ENCODE data around the gene MYO15B. TPM values are rescaled to one million over a fixed set of nuclear protein-coding genes. Genes with fewer than 3 reads are reported as not detected.

Gene MYO15B
- total and polyA plus RNA-seq, 2 donors (not counting 3 experiments of a cell fraction or from before 2014, with no cell fraction given) = 10.2 to 87.8 TPM

DNA sequence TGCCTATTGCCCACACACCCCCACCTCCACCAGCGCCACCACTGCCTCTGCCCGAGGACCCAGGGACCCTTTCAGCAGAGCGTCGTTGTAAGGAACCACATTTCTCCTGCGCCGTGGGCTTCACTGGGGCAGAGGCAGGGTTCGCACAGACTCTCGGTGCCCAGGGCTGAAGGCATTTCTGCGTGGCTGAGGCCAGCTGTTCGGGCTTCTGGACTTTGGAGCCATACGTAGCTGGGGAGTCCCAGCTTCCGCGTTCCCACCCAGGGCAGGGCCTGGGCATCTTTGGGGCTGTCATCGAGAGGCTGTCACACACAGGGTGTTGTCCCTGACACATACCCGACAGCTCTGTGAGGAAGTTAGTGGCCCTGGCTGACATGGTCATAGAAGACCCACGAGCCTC lies 29.6 kb downstream of the MYO15B start:
- Histone ChIP-seq H4K20me1 (replicated peaks; ENCODE audit: control insufficient read depth, extremely low read depth, insufficient read depth, low read length) (no peaks in the 10 kb centered on the region), H3K9ac (replicated peaks; ENCODE audit: extremely low read depth, insufficient read depth, low read length) (no peak overlapping the region), H3K27me3 (ENCODE audit: control insufficient read depth in 2 of 2, insufficient read depth in 2 of 2, low read length in 2 of 2) (no peaks in the 10 kb centered on the region), H3K4me1 (ENCODE audit: control insufficient read depth, extremely low read depth, insufficient read depth, low read length) (no peaks in the 10 kb centered on the region), H3K4me2 (ENCODE audit: insufficient read depth, low read length) (no peak overlapping the region), H3K27ac (ENCODE audit: insufficient read depth, low read depth, low read length) (no peak overlapping the region), H3K36me3 (ENCODE audit: control insufficient read depth in 2 of 2, extremely low read depth in 1 of 2, insufficient read depth in 2 of 2, low read length in 2 of 2) (no peaks in the 10 kb centered on the region), H3K79me2 (ENCODE audit: control insufficient read depth, insufficient read depth, low read length) (no peaks in the 10 kb centered on the region), H3K4me3 (replicated peaks in 1 of 3; ENCODE audit: insufficient read depth in 1 of 3, low read depth in 1 of 3, low read length in 3 of 3) (no peak overlapping the region), H3K9me3 (replicated peaks; ENCODE audit: control insufficient read depth, insufficient read depth, low read length) (no peaks in the 10 kb centered on the region), H2AFZ (ENCODE audit: low read depth, low read length) (no peak overlapping the region), H3K9me1 (replicated peaks; ENCODE audit: control insufficient read depth, extremely low read depth, insufficient read depth, low read length) (no peaks in the 10 kb centered on the region)
- CTCF ChIA-PET = interaction anchor here (1.3 to 9.8 kb wide), 7 partner anchors 8 to 136 kb away, joined by 3 to 65 read pairs (median 9); partner anchors contain the start of gene SMIM5
- dilution Hi-C loops (cut with MboI; ENCODE audit: extremely low pct_ligation_motif_present, low sequenced_read_pairs) (no loop called here), intact Hi-C loops (cut with micrococcal nuclease) (no loop called here)
- no TSS peak for BruUV-seq (replicated peaks)
- TF ChIP-seq GATA2 (IDR thresholded peaks at IDR 0.05; ENCODE audit: insufficient read depth, insufficient read length, low read depth, low read length) = no peak
- TF ChIP-seq, protein P1, sequence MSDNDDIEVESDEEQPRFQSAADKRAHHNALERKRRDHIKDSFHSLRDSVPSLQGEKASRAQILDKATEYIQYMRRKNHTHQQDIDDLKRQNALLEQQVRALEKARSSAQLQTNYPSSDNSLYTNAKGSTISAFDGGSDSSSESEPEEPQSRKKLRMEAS (IDR thresholded peaks at IDR 0.05; ENCODE audit: insufficient read depth, insufficient read length) = no peak
- no peak for TF ChIP-seq POLR2A (IDR thresholded peaks at IDR 0.05; ENCODE audit: low read depth, low read length)
- no peak for TF ChIP-seq EZH2 (IDR thresholded peaks at IDR 0.05; ENCODE audit: borderline replicate concordance, low read depth, low read length, severe bottlenecking)
- no peak for TF ChIP-seq FOS (IDR thresholded peaks at IDR 0.05; ENCODE audit: borderline replicate concordance, insufficient read depth, low read length)
- no peak for FAIRE-seq
- POLR2A ChIA-PET = no interaction called here
- no peak for DNase-seq (ENCODE audit: low read depth, low spot score)

DNA sequence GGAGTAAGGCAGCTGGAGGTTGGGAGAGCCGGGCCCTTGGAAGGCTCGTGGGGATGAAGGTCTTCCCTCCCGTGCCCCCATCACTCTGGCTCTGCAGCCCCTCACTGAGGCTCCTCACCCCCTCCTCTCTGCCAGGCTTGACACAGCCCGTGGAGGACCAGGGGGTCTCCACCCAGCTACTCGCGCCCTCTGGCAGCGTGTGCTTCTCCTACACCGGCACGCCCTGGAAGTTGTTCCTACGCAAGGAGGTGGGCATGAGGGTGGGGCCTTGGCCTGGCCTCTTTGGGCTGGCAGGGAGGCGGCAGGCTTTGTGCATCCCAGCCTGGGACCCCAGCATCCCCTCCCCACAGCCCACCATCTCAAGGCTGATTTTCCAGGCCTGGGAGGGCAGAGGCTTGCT lies 30.1 kb downstream of the MYO15B start:
- no peaks in the 10 kb centered on the region for H3K4me1 ChIP-seq (ENCODE audit: control insufficient read depth, extremely low read depth, insufficient read depth, low read length)
- no peaks in the 10 kb centered on the region for H3K79me2 ChIP-seq (ENCODE audit: control insufficient read depth, insufficient read depth, low read length)
- H3K9me1 ChIP-seq (replicated peaks; ENCODE audit: control insufficient read depth, extremely low read depth, insufficient read depth, low read length) = no peaks in the 10 kb centered on the region
- H2AFZ ChIP-seq (ENCODE audit: low read depth, low read length) = no peak overlapping the region
- no peaks in the 10 kb centered on the region for H3K9me3 ChIP-seq (replicated peaks; ENCODE audit: control insufficient read depth, insufficient read depth, low read length)
- FAIRE-seq = no peak
- no peak for DNase-seq (ENCODE audit: low read depth, low spot score)
- dilution Hi-C loops (cut with MboI; ENCODE audit: extremely low pct_ligation_motif_present, low sequenced_read_pairs) (no loop called here), intact Hi-C loops (cut with micrococcal nuclease) (no loop called here)
- BruUV-seq (replicated peaks) = no TSS peak
- POLR2A ChIA-PET = no interaction called here
- TF ChIP-seq MYC (IDR thresholded peaks at IDR 0.05; ENCODE audit: low read depth, low read length) (no peak), EZH2 (IDR thresholded peaks at IDR 0.05; ENCODE audit: borderline replicate concordance, low read depth, low read length, severe bottlenecking) (no peak), POLR2A (IDR thresholded peaks at IDR 0.05; ENCODE audit: low read depth, low read length) (no peak)
- no peaks in the 10 kb centered on the region for H3K27me3 ChIP-seq (ENCODE audit: control insufficient read depth in 2 of 2, insufficient read depth in 2 of 2, low read length in 2 of 2)
- CTCF ChIA-PET = interaction anchor here (1.3 to 9.8 kb wide), 6 partner anchors 16 to 136 kb away, joined by 3 to 65 read pairs (median 8); partner anchors contain the start of gene SMIM5
- H3K4me3 ChIP-seq (replicated peaks in 1 of 3; ENCODE audit: insufficient read depth in 1 of 3, low read depth in 1 of 3, low read length in 3 of 3) = no peak overlapping the region
- H4K20me1 ChIP-seq (replicated peaks; ENCODE audit: control insufficient read depth, extremely low read depth, insufficient read depth, low read length) = no peaks in the 10 kb centered on the region
- no peak overlapping the region for H3K4me2 ChIP-seq (ENCODE audit: insufficient read depth, low read length)
- H3K9ac ChIP-seq (replicated peaks; ENCODE audit: extremely low read depth, insufficient read depth, low read length) = no peak overlapping the region
- no peak overlapping the region for H3K27ac ChIP-seq (ENCODE audit: insufficient read depth, low read depth, low read length)
- no peaks in the 10 kb centered on the region for H3K36me3 ChIP-seq (ENCODE audit: control insufficient read depth in 2 of 2, extremely low read depth in 1 of 2, insufficient read depth in 2 of 2, low read length in 2 of 2)
